C4-2B (cell line): Measurements from ENCODE around the gene TXNDC16.

ENCODE experiments used
- CTCF ChIP-seq: fragments of 450-650 bp; conservative IDR thresholded peaks from 2 replicates; pipeline ENCODE4 v1.5.1; 2017; ENCODE audit warnings: mild to moderate bottlenecking
- ZFX ChIP-seq: fragments of 450-650 bp; IDR thresholded peaks from 2 replicates; pipeline ENCODE4 v1.6.1; 2017

- TF ChIP-seq CTCF (no peak), ZFX (no peak)
Observed at GRCh38 chr14:52395728-52396127, 156.6 kb downstream of the TXNDC16 start.
